ENCODE data around the gene PHAF1. TPM values are rescaled to one million over a fixed set of nuclear protein-coding genes. Genes with fewer than 3 reads are reported as not detected.

The PHAF1 gene
- total RNA-seq, 2 donors from 2014 or later, result 18.8 to 19.6 TPM

- Mint-ChIP-seq H3K27ac (no peak overlapping the region), H3K36me3 (ENCODE audit: low read depth) (no peaks in the 10 kb centered on the region), H3K9me3 (peaks cover 2% of the 10 kb centered on the region), H3K4me3 (no peak overlapping the region), H3K27me3 (ENCODE audit: insufficient read depth) (peaks cover 97% of the 10 kb centered on the region), H3K4me1 (no peaks in the 10 kb centered on the region)
- Histone ChIP-seq H3K4me3 (ENCODE audit: low read length) (peak overlapping the region; percentile 88), H3K4me1 (ENCODE audit: control insufficient read depth, insufficient read depth, low read length) (no peaks in the 10 kb centered on the region), H3K9me3 (ENCODE audit: control insufficient read depth, low read length) (no peaks in the 10 kb centered on the region), H3K9ac (ENCODE audit: extremely low read depth, low read length, poor library complexity, severe bottlenecking) (no peak overlapping the region), H3K27ac (ENCODE audit: low read depth, low read length) (no peak overlapping the region), H3K36me3 (ENCODE audit: control insufficient read depth, insufficient read depth, low read length) (no peaks in the 10 kb centered on the region), H3K27me3 (ENCODE audit: control insufficient read depth, insufficient read depth, low read length, poor library complexity, severe bottlenecking) (peaks cover 100% of the 10 kb centered on the region)
- DNase-seq, result peak; percentile 69
- TF ChIP-seq CTCF (conservative IDR thresholded peaks at IDR 0.05), result no peak
- WGBS, 2 experiments (ENCODE audit: insufficient coverage in 1 of 2, insufficient read length in 1 of 2), result 33 to 41% methylated on average over 21 to 25 of the region's 25 CpGs
Observed at GRCh38 chr16:67161595-67162058, 51.9 kb downstream of the PHAF1 start.

- H3K27me3 ChIP-seq (ENCODE audit: control insufficient read depth, insufficient read depth, low read length, poor library complexity, severe bottlenecking), result peaks cover 100% of the 10 kb centered on the region
- 8 to 10% methylated on average over 31 to 44 of the region's 44 CpGs for WGBS, 2 experiments (ENCODE audit: insufficient coverage in 1 of 2, insufficient read length in 1 of 2)
- no peaks in the 10 kb centered on the region for H3K4me1 ChIP-seq (ENCODE audit: control insufficient read depth, insufficient read depth, low read length)
- peaks cover 97% of the 10 kb centered on the region for H3K27me3 Mint-ChIP-seq (ENCODE audit: insufficient read depth)
- no peak overlapping the region for H3K9ac ChIP-seq (ENCODE audit: extremely low read depth, low read length, poor library complexity, severe bottlenecking)
- H3K9me3 ChIP-seq (ENCODE audit: control insufficient read depth, low read length), result no peaks in the 10 kb centered on the region
- no peak overlapping the region for H3K27ac ChIP-seq (ENCODE audit: low read depth, low read length)
- H3K4me3 Mint-ChIP-seq, result peak overlapping the region; percentile 21
- peak overlapping the region; percentile 66 for H3K4me3 ChIP-seq (ENCODE audit: low read length)
- no peak for DNase-seq
- H3K27ac Mint-ChIP-seq, result no peak overlapping the region
- no peak for TF ChIP-seq CTCF (conservative IDR thresholded peaks at IDR 0.05)
- H3K36me3 Mint-ChIP-seq (ENCODE audit: low read depth), result no peaks in the 10 kb centered on the region
- peaks cover 2% of the 10 kb centered on the region for H3K9me3 Mint-ChIP-seq
- H3K36me3 ChIP-seq (ENCODE audit: control insufficient read depth, insufficient read depth, low read length), result no peaks in the 10 kb centered on the region
- H3K4me1 Mint-ChIP-seq, result no peaks in the 10 kb centered on the region
Observed at GRCh38 chr16:67162506-67163163, 52.9 kb downstream of the PHAF1 start.

- peaks cover 2% of the 10 kb centered on the region for H3K9me3 Mint-ChIP-seq
- WGBS, 2 experiments (ENCODE audit: insufficient coverage in 1 of 2, insufficient read length in 1 of 2), result 2 to 3% methylated on average over 43 to 99 of the region's 99 CpGs
- Histone ChIP-seq H3K9ac (ENCODE audit: extremely low read depth, low read length, poor library complexity, severe bottlenecking) (no peak overlapping the region), H3K27ac (ENCODE audit: low read depth, low read length) (no peak overlapping the region), H3K9me3 (ENCODE audit: control insufficient read depth, low read length) (no peaks in the 10 kb centered on the region), H3K4me1 (ENCODE audit: control insufficient read depth, insufficient read depth, low read length) (no peaks in the 10 kb centered on the region), H3K36me3 (ENCODE audit: control insufficient read depth, insufficient read depth, low read length) (no peaks in the 10 kb centered on the region), H3K27me3 (ENCODE audit: control insufficient read depth, insufficient read depth, low read length, poor library complexity, severe bottlenecking) (peaks cover 100% of the 10 kb centered on the region), H3K4me3 (ENCODE audit: low read length) (peak overlapping the region; percentile 66)
- no peak for TF ChIP-seq CTCF (conservative IDR thresholded peaks at IDR 0.05)
- no peaks in the 10 kb centered on the region for H3K4me1 Mint-ChIP-seq
- DNase-seq, result peak; percentile 82
- H3K27me3 Mint-ChIP-seq (ENCODE audit: insufficient read depth), result peaks cover 97% of the 10 kb centered on the region
- no peak overlapping the region for H3K27ac Mint-ChIP-seq
- no peaks in the 10 kb centered on the region for H3K36me3 Mint-ChIP-seq (ENCODE audit: low read depth)
- H3K4me3 Mint-ChIP-seq, result peak overlapping the region; percentile 21
Observed at GRCh38 chr16:67163164-67163998, 53.6 kb downstream of the PHAF1 start.

Data from endodermal cell (in vitro differentiated cells).